Stimulated activated CD4-positive, alpha-beta T cell treated with anti-CD3 and anti-CD28 coated beads, Interleukin-12 subunit alpha, Interleukin-12 subunit beta, amount 100 ng/mL, for 4 hours (primary cell): ENCODE results near the gene SCN2B.
"Not testable (repeated sequence)": the region's sequence is repeated elsewhere in the genome, so short reads cannot be mapped to it uniquely, and the experiment has no call there.

Experiments used
- DNase-seq: peaks from one replicate; pipeline ENCODE4 v3.0.0-alpha.2; 2020

The SCN2B gene

DNA sequence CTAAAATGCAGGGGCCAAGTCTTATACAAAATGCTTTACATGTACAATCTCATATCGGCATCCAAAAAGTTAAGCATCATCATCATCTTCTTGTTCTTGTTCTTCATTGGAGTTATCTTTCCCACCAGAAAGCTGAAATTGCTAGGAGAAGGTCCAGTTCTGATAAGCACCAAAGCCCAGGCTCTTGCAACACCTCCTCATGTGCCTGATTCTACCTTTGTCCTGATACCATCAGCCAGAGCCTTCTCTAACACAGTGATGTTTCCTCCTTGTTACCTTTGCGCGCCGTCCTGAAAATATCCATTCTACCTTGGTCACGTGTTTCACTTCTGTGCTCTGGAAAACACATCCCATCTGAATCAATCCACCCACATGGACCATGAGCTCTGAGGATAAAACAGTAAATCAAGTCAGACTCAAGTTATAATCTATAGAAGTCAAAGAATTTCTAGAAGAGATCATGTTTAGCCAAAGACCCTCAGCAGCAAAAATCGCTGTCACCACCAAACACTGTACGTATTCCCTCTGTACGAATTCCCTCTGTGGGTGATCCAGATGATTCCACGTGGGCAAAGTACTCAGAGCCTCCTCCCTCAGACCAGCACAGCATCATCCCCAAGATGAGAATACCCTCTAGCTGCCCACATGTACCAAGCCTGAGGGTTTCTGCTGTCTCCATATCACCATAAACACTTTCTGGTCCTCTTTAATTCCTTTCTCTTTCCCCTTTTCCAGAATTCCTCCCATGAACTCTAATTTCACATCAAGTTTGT lies 29.4 kb upstream of the SCN2B start:
- DNase-seq, result no peak

DNA sequence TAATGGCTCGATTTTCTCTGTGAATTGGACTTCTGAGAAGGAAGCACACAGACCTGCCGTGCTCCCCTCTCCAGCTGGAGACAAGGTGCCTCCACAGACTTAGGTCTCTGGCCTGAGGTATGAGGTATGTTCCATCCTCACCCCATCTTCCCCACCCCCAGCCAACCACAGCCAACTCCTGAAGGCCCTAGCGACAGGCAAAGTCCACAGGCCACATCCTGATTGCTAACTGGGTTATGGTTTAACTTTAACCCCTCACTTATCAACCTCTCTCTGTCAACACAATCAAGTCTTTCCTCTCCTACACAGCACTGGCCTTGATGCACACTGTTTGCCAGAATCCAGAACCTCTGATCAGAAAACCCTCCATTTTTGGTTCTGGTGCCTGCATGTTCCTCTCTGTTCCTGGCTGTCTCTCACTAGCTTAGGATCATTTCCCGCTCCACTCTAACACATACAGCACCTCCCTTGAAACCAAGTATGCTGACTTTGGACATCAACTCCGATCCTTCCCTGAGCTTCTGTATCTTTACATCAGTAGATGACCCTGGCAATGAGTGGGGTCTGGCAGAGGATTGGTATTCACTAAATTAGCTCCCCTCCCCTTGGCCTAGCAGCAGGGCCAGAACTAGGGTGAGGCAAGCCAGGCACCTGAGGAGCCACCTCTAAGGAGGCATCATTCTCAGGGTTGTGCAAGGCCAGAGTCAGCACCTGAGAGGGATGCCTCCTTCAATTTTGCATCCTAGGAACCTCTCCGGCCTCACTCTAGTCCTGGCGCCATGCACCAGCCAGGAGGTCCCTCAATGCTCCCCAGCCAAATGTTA lies 26.4 kb upstream of the SCN2B start:
- no peak for DNase-seq

DNA sequence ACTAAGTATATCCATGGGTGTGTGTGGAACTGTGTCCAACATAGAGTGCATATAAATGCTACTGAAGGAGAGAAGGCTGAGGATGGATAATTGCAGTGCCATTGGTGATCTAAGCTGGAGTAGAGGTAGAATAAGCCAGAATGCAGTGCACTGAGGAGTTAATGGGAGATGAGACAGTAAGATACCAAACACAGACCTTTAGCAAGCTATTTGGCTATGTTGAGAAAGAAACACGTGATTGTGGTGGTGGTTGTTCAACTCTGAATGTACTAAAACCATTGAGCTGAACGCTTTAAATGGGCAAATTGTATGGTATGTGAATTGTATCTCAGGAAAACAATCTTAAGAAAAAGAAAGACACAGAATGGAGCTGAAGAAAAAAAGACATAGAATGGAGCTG lies 25.5 kb upstream of the SCN2B start:
- DNase-seq, result no peak

DNA sequence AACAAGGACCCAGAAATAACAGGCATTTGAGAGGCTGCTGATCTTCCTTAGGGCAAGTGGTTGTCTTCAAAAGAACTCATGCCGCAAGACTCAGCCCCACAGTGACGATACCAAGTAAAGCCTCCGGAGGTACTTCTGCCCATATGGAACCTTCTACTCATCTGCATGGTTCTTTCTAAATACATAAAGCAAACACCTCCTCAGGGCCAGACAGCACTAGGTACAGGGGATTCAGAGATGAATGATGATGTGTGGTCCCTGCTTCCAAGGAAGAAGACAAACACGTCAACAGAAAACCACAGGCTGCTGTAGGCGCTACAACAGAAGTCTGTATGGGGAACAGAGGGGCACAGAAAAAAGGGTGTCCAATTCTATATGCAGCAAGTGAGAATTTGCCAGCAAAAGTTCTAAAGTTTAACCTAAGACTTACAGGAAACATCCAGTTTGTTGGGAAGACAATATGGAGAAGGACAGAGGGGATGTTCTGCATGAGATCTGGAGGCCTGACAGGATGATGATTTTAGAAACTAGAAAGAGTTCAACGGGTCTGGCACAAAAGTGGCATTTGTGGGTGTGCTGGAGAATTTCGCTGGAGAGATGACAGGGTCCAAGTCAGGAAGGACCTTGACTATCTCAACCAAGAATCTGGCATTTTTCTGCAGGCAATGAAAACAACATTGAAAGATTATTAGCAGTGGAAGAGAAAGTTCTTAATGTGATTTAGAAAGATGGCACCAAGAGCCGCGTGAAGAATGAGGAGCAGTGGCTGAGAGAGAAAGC lies 24.7 kb upstream of the SCN2B start:
- no peak for DNase-seq

DNA sequence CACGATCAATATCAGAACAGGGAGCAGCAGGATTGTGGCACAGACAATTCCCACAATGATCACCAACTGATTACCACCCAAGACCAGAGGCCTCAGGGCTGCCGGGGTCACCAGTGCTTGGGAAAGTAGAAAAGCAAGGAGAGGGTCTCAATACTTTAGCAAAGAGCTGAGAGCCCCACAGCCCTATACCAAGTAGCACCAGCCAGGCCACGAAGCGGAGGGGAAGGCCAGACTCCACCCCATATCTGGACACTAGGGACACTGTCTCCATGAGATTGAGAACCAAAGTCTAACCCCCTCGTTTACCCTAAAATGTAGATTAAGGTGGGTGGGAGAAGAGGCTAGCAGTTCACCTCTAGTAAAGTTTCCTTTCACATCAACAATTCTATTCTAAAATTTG lies 24.1 kb upstream of the SCN2B start:
- no peak for DNase-seq

DNA sequence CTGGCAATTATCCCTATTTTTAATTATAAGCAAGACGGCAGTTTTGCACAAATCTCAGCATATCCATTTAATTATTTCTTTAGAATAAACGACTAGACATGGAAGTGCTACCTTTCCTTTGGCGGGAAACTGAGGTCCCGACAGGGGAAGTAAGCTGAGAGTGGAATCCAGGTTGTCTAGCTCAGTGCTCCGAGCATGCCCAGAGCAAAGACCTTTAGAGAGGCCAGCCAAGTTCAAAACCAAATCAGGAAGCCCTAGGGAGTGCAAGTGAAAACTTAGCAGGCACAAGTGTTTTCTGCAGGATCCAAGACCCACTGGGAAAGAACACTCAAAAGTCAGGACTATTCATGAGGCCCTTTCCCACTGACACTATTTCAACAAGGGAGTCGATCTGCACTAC lies 22.7 kb upstream of the SCN2B start:
- no peak for DNase-seq

DNA sequence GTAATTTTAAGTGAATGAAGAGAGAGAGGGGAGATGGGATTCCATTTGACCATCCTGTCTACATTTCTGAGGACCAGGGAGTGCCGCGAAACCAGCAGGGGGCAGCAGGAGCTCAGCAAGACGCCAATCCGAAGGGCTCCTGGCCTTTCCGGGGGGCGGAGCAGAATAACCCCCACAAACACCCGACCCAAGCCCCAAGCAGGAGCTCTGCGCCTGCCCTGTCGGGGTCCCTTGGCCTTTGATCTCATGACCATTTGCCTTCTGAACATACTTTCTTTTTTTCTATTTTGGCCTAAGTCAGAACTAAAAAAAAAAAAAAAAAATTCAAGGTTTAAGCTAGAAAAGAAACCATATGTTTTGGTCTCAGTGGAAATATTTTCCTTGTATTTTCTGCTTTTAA lies 21.9 kb upstream of the SCN2B start:
- DNase-seq, result peak; percentile 87

DNA sequence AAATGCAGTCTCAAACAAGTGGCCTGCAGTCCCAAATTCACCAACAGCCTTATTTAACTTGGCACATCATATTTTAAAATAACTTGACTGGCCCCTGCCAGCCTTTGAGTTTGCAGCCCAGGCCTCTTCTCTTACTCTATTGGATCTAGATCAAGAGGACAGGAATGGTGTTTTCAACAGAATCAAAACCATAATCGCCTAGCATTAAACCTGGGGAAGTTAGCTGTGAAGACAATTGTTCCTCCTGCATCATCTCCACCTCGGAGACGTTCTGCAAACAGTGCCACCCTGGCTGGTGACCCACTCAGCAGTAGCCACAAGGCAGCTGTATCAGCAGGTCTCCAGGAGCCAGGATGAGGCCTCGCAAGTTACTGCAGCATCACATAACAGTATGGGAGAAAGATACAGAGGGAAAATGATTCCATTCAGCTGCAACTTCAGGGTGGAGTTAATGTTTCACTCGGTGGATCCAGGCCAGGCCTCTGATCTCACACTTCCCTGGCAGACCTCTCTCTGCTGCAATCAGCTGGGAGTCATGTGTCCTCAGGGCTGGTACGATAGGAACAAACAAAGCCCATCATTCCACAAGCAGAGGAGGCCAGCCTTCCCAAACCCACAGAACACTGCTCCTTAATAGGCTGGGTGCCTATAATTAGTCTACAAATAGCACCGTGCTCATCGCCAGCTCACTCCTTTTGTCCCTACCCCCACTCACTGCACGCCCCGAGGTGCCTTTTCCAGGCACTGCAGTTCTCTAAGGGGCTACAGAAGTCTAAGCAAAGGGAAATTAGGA lies 18.6 kb upstream of the SCN2B start:
- no peak for DNase-seq

DNA sequence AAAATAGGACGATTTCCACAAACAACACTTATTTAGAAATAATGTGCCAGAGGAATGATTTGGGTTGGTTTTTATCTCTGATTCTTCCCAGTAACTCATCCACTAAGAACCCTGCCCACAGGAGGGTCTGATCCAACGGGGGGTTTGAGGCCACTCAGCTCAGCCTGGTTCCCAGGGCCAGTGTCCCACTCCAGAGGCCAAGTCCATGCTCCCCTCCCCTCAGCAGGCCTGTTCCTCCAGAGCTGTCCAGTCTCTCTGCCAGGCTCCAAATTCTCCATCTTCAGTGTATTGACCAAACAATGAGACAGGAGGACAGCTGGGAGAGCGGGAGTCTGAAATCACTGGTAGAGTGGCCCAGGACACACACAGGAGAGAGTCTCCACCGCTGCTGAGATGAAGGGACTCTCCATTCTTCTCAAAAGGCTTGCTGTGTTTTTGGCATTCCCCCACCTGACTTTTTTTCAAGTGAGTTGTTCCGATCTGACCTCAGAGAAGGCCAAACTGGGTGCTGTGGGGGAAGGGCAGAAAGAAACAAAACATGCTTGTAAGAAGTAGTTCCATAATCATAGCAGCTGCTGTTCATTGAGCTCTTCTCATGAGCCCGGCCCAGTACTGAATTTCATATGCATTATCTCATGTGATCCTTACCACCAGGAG lies 17.6 kb upstream of the SCN2B start:
- DNase-seq, result no peak

DNA sequence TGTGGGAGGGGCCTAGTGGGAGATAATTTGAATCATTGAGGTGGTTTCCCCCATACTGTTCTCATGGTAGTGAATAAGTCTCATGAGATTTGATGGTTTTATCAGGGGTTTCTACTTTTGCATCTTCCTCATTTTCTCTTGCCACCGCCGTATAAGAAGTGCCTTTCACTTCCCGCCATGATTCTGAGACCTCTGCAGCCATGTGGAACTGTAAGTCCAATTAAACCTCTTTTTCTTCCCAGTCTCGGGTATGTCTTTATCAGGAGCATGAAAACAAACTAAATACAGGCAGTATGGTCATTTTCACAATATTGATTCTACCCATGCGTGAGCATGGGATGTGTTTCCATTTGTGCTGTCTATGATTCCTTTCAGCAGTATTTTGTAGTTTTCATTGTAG lies 16.4 kb upstream of the SCN2B start:
- not testable (repeated sequence) for DNase-seq

DNA sequence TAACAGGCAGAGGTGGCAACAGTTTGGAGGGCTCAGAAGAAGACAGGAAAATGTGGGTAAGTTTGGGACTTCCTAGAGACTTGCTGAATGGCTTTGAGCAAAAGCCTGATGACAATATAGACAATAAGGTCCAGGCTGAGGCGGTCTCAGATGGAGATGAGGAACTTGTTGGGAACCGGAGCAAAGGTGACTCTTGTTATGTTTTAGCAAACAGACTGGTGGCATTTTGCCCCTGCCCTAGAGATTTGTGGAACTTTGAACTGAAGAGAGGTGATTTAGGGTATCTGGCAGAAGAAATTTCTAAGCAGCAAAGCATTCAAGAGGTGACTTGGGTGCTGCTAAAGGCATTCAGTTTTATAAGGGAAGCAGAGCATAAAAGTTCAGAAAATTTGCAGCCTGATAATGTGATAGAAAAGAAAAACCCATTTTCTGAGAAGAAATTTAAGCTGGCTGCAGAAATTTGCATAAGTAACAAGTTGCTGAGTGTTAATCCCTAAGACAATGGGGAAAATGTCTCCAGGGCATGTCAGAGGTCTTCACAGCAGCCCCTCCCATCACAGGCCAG lies 14.6 kb upstream of the SCN2B start:
- DNase-seq, result not testable (repeated sequence)

DNA sequence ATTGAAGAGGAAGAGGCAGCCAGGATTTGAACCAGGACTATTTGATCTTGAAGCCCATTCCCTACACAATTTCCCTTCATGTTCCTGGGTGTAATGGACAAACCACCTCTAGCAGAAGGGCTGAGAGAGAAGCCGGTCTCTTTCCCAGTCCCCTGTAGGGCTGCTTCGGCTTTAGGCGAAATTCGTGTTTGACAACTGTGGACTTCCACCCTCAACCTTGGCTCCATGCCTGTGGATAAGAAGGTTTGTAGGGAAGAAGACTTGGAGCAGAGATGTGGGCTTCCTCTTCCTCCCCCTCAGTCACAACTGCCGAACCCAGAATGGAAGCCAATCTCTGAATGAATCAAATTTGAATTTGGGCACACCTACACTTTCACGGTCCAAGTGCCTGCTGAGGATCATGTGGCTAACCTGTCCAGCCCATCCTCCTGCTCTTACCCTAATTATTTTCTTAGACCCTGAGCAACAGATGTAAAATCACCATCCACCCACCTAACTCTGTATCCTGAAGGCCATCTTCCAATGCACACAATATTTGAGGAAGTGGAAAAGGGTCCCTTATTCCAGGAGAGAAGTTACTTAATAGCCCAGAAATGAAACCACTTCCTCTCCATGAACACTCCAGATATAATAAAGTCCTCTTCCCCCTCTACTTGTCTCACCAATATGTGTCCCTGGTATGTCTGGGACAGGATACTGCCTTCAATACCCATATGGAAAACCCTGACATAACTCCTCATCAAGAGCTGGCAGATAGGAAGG lies 10.1 kb upstream of the SCN2B start:
- no peak for DNase-seq

DNA sequence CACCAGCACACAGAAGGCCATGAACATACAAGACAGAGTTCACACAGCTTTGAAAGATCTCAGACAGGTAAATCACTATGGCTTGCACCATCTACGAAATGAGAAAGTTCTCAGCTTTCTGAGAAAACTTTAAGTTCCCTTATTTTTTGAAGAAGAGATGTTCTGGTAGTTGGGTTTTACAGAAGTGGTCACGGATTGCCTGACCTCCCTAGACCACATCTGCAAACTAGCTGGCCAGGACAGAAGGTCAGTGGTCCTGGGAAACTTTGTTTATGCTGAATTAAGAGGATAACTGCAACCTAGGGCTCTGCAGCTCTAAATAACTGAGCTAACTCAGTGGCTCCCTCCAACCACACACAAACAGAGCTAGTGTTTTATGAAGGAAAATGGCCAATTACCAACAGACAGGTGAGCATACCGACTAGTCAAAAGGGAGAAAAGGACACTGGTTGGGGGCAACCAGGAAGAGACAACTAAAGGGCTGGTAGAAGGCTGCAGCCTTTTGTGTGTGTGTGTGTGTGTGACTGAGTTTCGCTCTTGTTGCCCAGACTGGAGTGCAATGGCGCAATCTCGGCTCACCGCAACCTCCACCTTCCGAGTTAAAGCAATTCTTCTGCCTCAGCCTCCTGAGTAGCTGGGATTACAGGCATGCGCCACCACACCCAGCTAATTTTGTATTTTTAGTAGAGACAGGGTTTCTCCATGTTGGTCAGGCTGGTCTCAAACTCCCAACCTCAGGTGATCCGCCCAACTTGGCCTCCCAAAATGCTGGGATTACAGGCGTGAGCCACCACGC lies 8.5 kb upstream of the SCN2B start:
- no peak for DNase-seq

DNA sequence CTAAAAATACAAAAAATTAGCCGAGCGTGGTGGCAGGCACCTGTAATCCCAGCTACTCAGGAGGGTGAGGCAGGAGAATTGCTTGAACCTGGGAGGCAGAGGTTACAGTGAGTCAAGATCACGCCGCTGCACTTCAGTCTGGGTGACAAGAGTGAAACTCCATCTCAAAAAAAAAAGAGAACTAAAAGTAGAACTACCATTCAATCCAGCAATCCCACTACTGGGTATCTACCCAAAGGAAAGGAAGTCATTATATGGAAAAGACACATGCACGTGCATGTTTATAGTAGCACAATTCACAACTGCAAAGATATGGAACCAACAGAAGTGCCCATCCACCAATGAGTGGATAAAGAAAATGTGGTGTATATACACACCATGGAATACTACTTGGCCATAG lies 7.3 kb upstream of the SCN2B start:
- not testable (repeated sequence) for DNase-seq

DNA sequence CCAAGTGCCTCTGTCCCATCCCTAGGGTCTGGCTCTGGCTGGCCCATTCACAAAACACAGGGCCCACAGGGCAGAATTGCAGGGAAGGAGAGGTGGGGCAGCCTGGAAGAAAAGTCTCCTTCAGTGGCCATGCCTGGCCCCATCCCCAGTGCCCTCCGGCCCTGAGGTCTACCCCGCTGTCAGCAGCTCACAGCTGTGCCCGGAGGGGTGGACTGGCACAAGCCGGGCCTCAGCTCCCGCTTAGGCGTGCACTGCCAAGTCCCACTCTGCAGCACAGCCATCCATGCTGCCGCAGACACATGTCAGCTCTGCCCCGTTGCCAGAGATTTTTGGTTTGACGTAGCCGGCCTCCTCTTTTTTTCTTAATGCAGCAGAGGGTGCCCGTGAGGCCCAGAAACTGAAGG lies 3.9 kb upstream of the SCN2B start:
- DNase-seq, result no peak

DNA sequence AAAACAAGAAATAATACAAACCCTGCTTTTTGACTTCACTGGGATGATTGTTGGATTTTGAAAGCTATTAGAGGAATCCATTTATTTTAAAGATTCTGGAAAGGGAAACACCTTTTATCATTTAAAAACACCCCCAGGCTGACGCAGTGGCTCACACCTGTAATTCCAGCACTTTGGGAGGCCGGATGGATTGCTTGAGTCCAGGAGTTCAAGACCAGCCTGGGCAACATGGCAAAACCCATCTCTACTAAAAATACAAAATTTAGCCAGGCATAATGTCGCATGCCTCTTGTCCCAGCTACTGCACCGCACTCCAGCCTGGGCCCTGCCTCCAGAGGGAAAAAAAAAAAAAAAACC lies 317 bp upstream of the SCN2B start:
- DNase-seq, result no peak

DNA sequence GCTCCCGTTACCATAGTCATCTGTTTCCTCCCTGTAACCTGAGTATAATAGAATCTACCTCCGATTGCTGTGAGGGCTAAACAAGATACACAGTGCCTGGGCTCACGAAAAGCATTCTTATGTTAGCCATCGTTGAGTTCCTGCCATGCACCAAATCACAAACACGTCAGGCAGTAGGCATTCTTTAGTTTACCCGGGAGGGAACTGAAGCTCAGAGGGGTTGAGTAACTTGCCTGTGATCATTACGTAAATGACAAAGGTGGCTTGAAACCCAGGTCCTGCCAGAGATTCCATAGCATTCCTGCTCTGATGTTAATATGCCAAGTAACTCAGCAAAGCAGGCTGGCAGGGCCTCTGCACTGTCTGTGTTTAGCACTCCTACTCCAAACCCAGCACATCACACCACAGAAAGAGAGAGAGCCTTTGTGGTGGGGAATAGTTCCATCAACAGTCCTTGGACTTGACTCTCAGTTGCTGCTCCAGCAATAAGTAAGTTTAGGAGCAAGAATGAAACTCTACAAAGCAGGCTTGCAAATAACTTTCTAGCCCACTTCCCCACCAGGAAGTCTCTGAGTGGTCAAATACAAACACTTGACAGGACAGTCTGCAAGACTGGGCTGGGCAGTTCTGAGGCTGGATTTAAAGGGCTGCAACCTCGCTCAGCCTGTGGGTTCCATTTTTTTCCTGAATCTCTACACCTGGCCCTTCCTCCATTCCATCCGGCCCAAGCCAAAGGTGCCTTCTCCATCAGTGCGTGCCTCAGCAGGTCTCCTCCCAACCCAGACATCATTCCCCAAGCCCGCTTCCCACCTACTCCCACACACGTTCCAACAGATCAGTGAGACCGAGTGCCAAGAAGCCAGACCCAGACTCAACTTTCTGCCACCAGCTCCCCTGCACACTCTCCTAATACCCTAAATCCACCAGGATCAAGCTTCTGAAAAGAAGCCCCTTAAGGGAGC lies 1.1 kb downstream of the SCN2B start:
- DNase-seq, result no peak

DNA sequence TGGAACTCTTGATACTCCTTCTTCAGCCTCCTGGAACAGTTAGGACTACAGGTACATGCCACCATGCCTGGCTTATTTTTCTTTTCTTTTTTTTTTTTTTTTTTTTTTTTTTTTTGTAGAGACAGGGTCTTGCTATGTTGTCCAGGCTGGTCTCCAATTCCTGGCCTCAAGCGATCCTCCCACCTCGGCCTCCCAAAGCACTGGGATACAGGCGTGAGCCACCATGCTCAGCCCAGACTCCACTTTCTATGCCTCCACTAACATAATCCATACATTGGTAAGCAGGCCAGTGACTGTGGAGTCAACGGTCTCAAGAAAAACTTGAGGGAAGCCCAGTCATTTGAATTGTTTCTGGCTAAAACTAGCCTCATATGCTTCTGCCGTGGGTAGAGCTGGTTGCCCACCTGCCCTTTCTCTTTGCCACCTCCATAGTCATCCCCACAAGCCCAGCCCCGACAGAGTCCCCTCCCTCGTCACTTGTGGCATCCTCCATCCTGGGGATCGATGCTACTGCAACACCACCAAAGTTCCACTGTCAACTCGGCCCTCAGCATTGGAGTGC lies 2.4 kb downstream of the SCN2B start:
- no peak for DNase-seq

DNA sequence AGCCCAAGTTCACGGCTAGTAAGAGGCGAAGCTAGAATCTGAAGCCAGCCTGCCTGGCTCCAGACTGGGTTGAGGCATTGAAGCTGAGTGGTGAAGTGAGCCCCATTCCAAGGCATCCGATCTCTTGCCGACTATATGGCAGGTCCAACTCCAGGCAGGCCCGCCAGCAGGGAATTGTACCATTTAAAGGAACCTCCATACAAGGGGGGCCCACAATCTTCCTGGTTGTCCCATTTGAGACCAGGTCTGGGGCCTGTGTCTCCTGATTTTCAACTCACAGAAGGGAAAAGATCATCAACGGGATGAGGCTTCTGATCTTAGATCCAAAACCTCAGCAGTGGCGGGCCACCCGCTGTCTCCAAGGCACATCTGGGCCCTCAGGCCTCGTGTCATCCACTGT lies 4.1 kb downstream of the SCN2B start:
- DNase-seq, result no peak
